D721Med (cell line): Measurements from ENCODE around the gene LRRC75A.

Experiments used
- DNase-seq: peaks from one replicate; pipeline ENCODE4 v3.0.0; 2011; ENCODE audit warnings: low spot score; ENCODE audit not compliant: insufficient read length
- FAIRE-seq: peaks from 2 replicates; lab custom pipeline; 2011; peaks lifted over from hg19 to GRCh38; lab: Jason Lieb, UNC
- TF ChIP-seq, protein P1 (sequence below): IDR thresholded peaks from 2 replicates; pipeline ENCODE4 v1.5.1; 2012; ENCODE audit warnings: mild to moderate bottlenecking, control low read depth; ENCODE audit not compliant: insufficient read depth; ENCODE audit errors: missing control alignments

The LRRC75A gene

DNA sequence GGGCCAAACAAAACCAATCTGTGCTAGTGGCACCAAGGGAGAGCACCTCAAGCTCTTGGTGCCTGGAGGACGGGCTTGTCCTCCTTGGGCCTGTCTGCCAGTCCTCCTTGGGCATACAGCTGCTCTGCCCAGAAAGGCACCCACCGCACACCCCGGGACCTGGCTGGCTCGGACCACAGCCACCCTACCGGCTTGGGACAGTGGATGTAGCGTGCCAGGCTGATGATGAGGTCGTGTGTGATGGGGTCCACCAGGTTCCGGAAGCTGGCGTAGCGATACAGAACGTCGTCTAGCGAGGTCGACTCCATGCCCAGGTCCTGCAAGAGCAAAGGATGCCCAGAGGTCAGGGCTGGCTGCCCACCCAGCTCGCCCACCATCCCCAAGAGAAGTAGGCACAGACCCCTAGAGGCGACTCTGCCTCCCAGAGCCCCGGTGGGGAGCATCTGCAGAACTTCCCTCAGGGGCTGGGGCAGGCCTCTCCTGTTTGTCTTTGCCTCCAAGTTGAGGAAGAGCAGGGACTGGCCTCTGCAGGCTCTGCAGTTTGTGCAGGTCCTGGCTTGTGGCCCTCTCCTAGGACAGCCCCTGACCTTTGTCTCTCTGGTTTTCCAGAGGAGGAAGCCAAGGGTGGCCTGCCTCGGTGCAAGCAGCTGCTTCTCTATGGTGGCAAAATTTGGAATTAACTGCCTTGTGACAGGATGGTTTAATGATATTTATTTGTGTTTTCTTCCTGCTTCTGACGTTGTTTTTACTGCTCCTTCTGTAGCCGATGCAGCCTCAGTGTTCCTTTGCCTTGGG lies 29.7 kb downstream of the LRRC75A start:
- TF ChIP-seq, protein P1, sequence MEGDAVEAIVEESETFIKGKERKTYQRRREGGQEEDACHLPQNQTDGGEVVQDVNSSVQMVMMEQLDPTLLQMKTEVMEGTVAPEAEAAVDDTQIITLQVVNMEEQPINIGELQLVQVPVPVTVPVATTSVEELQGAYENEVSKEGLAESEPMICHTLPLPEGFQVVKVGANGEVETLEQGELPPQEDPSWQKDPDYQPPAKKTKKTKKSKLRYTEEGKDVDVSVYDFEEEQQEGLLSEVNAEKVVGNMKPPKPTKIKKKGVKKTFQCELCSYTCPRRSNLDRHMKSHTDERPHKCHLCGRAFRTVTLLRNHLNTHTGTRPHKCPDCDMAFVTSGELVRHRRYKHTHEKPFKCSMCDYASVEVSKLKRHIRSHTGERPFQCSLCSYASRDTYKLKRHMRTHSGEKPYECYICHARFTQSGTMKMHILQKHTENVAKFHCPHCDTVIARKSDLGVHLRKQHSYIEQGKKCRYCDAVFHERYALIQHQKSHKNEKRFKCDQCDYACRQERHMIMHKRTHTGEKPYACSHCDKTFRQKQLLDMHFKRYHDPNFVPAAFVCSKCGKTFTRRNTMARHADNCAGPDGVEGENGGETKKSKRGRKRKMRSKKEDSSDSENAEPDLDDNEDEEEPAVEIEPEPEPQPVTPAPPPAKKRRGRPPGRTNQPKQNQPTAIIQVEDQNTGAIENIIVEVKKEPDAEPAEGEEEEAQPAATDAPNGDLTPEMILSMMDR = no peak
- FAIRE-seq (no peak), DNase-seq (no peak)

DNA sequence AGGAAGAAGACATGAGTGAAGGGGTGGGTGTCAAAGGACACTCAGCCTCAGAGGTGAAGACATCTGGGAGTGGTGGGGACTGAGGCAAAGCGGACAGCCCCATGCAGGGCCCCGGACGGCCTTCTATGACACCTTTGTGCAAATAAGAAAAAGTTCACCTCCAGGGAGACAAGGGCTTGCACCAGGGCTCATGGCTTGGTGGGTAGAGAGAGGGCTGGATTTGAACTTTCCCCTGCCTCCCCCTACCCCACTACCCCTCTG lies 30.5 kb downstream of the LRRC75A start:
- TF ChIP-seq, protein P1 = no peak
- no peak for FAIRE-seq
- DNase-seq = no peak

DNA sequence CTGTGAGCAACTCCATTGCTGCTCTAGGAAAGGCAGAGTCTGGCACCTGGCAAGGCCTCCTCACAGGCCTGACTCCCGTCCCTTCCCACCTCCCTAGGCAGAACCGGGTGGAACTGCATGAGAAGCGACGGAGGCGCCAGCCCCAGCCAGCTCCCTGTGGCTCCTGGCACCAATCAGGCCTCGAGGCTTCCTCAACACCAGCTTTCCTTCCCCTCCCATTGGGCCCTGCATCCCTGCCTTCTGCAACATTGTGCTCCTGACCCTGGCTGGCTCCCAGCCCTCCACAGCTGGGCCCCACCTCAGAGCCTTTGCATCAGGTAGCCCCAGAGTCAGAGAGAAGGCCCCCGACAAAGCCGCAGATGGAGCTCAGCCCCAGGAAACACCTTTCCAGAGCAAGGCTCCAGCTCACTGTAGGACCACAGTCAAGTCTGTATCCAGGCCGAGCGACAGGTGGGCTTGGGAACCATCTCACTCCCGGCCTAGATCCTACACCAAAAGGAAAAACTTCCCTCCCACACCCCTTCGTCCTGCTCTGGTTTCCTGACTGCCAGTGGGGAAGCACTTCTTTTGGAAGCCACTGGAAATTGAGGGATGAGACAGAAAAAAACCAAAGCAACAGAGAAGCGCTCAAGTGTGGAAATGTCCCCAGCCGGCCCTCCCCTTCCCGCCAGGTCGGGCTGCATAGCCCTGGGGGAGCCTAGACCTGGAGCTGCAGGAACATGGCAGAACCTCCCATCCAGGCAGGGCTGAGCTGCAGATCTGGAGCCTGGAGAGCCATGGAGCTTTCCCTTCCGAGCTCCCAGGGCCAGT lies 31.0 kb downstream of the LRRC75A start:
- TF ChIP-seq, protein P1 = no peak
- DNase-seq (no peak), FAIRE-seq (no peak)

DNA sequence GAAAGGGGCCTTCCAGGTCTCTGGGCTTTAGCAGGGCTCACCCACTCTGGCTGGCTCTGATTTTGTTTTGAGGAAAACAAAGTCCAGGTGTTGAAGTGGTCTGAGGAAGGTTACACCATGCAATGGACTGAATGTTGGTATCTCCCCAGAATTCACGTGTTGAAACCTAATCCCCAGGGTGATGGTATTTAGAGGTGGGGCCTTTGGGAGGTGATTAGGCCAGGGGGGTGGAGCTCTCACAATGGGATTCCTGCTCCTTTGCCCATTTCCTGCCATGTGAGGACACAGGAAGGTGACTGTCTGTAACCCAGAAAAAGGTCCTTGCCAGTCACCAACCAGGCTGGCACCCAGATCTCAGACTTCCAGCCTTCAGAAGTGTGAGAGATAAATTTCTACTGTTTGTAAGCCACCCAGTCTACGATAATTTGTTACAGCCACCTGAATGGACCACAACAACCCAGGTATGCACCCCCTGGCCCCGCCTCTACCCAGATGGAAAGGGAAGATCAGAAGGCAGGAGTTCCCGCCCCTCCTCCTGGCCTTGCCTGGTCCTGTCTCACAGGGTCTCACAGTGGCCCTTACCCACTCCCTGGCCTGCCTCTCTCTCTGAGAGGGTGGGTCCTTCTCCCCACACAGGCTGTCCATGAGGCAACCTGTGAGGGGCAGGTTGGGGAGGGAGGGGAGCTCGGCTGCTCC lies 32.0 kb downstream of the LRRC75A start:
- no peak for DNase-seq
- TF ChIP-seq, protein P1 = no peak
- FAIRE-seq = no peak

DNA sequence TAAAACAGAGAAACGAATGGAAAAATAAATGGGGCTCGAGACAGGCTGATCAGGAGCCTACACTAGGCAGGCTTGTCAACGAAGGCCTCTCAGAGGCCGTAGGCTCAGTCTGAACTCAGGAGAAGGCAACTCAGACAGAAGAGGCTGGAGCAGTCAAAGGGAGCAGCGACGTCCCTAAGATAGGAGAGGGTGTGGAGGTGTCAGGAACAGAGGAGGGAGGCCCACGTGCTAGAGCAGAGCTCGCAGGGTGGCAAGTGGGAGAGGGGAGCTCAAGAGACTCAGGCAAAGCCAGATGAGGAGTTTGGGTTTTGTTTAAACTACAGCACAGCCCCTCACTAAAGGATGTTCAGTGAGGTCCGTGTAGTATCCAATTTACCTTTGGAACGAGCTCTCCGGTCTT lies 32.7 kb downstream of the LRRC75A start:
- DNase-seq (no peak), FAIRE-seq (no peak)
- TF ChIP-seq, protein P1 = no peak

DNA sequence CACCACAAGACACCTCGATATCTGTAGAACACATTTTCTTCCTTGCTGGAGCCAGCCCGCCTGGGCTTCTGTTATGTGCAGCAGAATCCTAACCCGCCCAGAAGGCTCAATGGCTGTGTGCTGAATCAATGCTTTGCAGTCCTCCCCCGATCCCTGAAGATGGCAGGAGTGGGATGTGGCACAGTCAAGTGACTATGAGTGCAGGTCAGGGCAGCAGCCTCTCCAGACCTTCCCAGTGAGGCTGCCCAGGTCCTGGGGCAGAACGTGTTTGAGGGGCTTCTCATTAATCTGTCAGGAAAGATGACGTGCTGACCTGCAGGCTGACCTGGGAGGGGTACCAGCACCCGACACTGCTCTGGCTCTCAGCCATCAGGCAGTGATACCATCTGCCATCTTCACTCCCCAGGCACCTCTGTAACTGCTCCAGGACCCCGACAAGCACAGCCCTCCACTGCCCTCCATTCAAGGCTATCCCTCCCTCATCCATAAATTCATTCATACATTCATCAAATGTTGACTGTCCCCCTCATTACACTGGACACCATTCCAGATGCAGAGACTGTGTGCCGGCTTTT lies 35.2 kb downstream of the LRRC75A start:
- FAIRE-seq (no peak), DNase-seq (no peak)
- TF ChIP-seq, protein P1 = no peak
